SK-N-SH (cell line): Measurements from ENCODE around the gene TSPAN13. TPM values are rescaled to one million over a fixed set of nuclear protein-coding genes. Genes with fewer than 3 reads are reported as not detected.

Source experiments
- CTCF ChIA-PET: fragments of 300-600, 350-600 bp; formaldehyde crosslinking; extraction: SDS; loops from one replicate; lab custom pipeline; 2021; lab: Yijun Ruan, JAX
- POLR2A ChIA-PET: fragments of 350-600 bp; sonication (Branson Sonifier 250); formaldehyde crosslinking; extraction: SDS; loops from one replicate; lab custom pipeline; 2020; ENCODE audit warnings: antibody characterized with exemption, inconsistent platforms; lab: Yijun Ruan, JAX
- DNase-seq: peaks from one replicate; pipeline ENCODE4 v3.0.0; 2012
- H2AFZ ChIP-seq: fragments of 200-600 bp; sonication (generic); 2 replicates; pipeline ENCODE4 v1.8.1; 2016; ENCODE audit warnings: antibody characterized with exemption, mild to moderate bottlenecking, low read depth
- H3F3A ChIP-seq: fragments of 200-600 bp; sonication (generic); replicated peaks from 2 replicates; pipeline ENCODE3; 2016; ENCODE audit warnings: antibody characterized with exemption, mild to moderate bottlenecking; ENCODE audit not compliant: insufficient read depth
- H3K27ac ChIP-seq, 2 experiments: fragments of 200-500 bp in 1 of 2; fragments of 200-600 bp in 1 of 2; sonication (Bioruptor generic) in 1 of 2; sonication (generic), shearing (Covaris generic) in 1 of 2; 2 replicates each; pipeline versions ENCODE4 v1.5.1 to v1.6.1; 2014 to 2016; ENCODE audit warnings: low read depth in 2 of 2, inconsistent platforms in 1 of 2, low read length in 1 of 2, mild to moderate bottlenecking in 1 of 2, mixed read lengths in 1 of 2
- H3K27me3 ChIP-seq: fragments of 200-600 bp; sonication (generic), shearing (Covaris generic); 2 replicates; pipeline ENCODE4 v1.6.1; 2016; ENCODE audit warnings: mixed run types; ENCODE audit not compliant: insufficient read depth
- H3K36me3 ChIP-seq, 2 experiments: fragments of 200-500 bp in 1 of 2; fragments of 200-600 bp in 1 of 2; sonication (Bioruptor generic) in 1 of 2; sonication (generic) in 1 of 2; replicated peaks in 1 of 2; 2 replicates each; pipeline versions ENCODE3 to v1.5.1; 2014 to 2016; ENCODE audit warnings: low read length in 1 of 2, mild to moderate bottlenecking in 1 of 2; ENCODE audit not compliant: insufficient read depth in 2 of 2, control insufficient read depth in 1 of 2
- H3K4me1 ChIP-seq, 2 experiments: fragments of 200-500 bp in 1 of 2; fragments of 200-600 bp in 1 of 2; sonication (Bioruptor generic) in 1 of 2; sonication (generic), shearing (Covaris generic) in 1 of 2; 2 replicates each; pipeline versions ENCODE4 v1.5.1 to v1.6.1; 2014 to 2016; ENCODE audit warnings: low read depth in 1 of 2, low read length in 1 of 2, mixed run types in 1 of 2; ENCODE audit not compliant: insufficient read depth in 2 of 2, control insufficient read depth in 1 of 2
- H3K4me2 ChIP-seq: fragments of 200-600 bp; sonication (generic), shearing (Covaris generic); 2 replicates; pipeline ENCODE4 v1.6.1; 2017; ENCODE audit warnings: mixed run types
- H3K4me3 ChIP-seq, 2 experiments: fragments of 200-500 bp in 1 of 2; fragments of 200-600 bp in 1 of 2; sonication (Bioruptor generic) in 1 of 2; sonication (generic), shearing (Covaris generic) in 1 of 2; 2 replicates each; pipeline versions ENCODE4 v1.5.1 to v1.8.1; 2014 to 2016; ENCODE audit warnings: low read depth in 2 of 2, inconsistent platforms in 1 of 2, low read length in 1 of 2, mild to moderate bottlenecking in 1 of 2, mixed read lengths in 1 of 2, moderate library complexity in 1 of 2
- H3K79me2 ChIP-seq: fragments of 200-600 bp; sonication (generic); 2 replicates; pipeline ENCODE4 v1.8.1; 2017; ENCODE audit warnings: mild to moderate bottlenecking; ENCODE audit not compliant: insufficient read depth
- H3K9ac ChIP-seq: fragments of 200-600 bp; sonication (generic); 2 replicates; pipeline ENCODE4 v1.6.1; 2017; ENCODE audit warnings: mixed run types
- H3K9me2 ChIP-seq: fragments of 200-600 bp; sonication (generic); 2 replicates; pipeline ENCODE4 v1.6.1; 2017; ENCODE audit warnings: mixed run types
- H3K9me3 ChIP-seq: fragments of 200-600 bp; sonication (generic); 2 replicates; pipeline ENCODE4 v1.6.1; 2017; ENCODE audit warnings: mixed run types, mild to moderate bottlenecking, moderate library complexity
- H4K20me1 ChIP-seq: fragments of 200-600 bp; sonication (generic); 2 replicates; pipeline ENCODE4 v1.6.1; 2017; ENCODE audit warnings: mild to moderate bottlenecking, mixed run types; ENCODE audit not compliant: insufficient read depth
- CHD2 ChIP-seq: fragments of 150-350 bp; IDR thresholded peaks from 2 replicates; pipeline ENCODE4 v1.6.1; 2018; ENCODE audit warnings: low read length; ENCODE audit not compliant: partially characterized antibody
- FOXM1 ChIP-seq: IDR thresholded peaks from 2 replicates; pipeline ENCODE4 v1.4.0; 2012; ENCODE audit warnings: low read depth, mild to moderate bottlenecking
- GABPA ChIP-seq: IDR thresholded peaks from 2 replicates; pipeline ENCODE4 v1.4.0; 2012; ENCODE audit warnings: low read depth, mild to moderate bottlenecking
- GATA2 ChIP-seq: sonication (generic); formaldehyde crosslinking; IDR thresholded peaks from 2 replicates; pipeline ENCODE4 v1.5.0; 2020; ENCODE audit warnings: mild to moderate bottlenecking, missing genetic modification reagents
- IRF3 ChIP-seq: fragments of 150-350 bp; IDR thresholded peaks from 2 replicates; pipeline ENCODE4 v1.6.1; 2016; ENCODE audit warnings: mild to moderate bottlenecking, low read depth, low read length
- MAX ChIP-seq: IDR thresholded peaks from 2 replicates; pipeline ENCODE4 v1.4.0; 2012; ENCODE audit warnings: low read depth
- MEF2A ChIP-seq: IDR thresholded peaks from 2 replicates; pipeline ENCODE4 v1.4.0; 2012; ENCODE audit warnings: low read depth, borderline replicate concordance
- MXI1 ChIP-seq: IDR thresholded peaks from 2 replicates; pipeline ENCODE4 v1.6.1; 2012; ENCODE audit warnings: mild to moderate bottlenecking, low read depth, low read length, improper control_type of control experiment
- NFIC ChIP-seq: IDR thresholded peaks from 2 replicates; pipeline ENCODE4 v1.4.0; 2012; ENCODE audit warnings: borderline replicate concordance
- NRF1 ChIP-seq: IDR thresholded peaks from 2 replicates; pipeline ENCODE4 v1.6.1; 2012; ENCODE audit warnings: low read depth, mild to moderate bottlenecking, low read length
- RAD21 ChIP-seq: IDR thresholded peaks from 2 replicates; pipeline ENCODE4 v1.6.1; 2012; ENCODE audit warnings: mild to moderate bottlenecking, low read length
- RCOR1 ChIP-seq: fragments of 150-350 bp; IDR thresholded peaks from 2 replicates; pipeline ENCODE4 v1.6.1; 2017; ENCODE audit warnings: antibody characterized with exemption, low read length
- RFX5 ChIP-seq: IDR thresholded peaks from 2 replicates; pipeline ENCODE4 v1.6.1; 2012; ENCODE audit warnings: mild to moderate bottlenecking, improper control_type of control experiment, low read length
- SMC3 ChIP-seq: IDR thresholded peaks from 2 replicates; pipeline ENCODE4 v1.6.1; 2012; ENCODE audit warnings: low read depth, low read length, improper control_type of control experiment
- TAF1 ChIP-seq: IDR thresholded peaks from 2 replicates; pipeline ENCODE4 v1.6.1; 2012; ENCODE audit warnings: low read depth, mild to moderate bottlenecking, low read length, moderate library complexity, borderline replicate concordance
- USF1 ChIP-seq: IDR thresholded peaks from 2 replicates; pipeline ENCODE4 v1.4.0; 2012; ENCODE audit warnings: low read depth, borderline replicate concordance
- WGBS: methylation state at CpG from one replicate; pipeline ENCODE4 v1.1.6; 2017; ENCODE audit warnings: low lambda C conversion rate; 5-methylcytosine and 5-hydroxymethylcytosine counted together
- polyA plus RNA-seq, 3 experiments: library from polyadenylated mRNA; depleted of rRNA; stranded (reverse); fragments of >200 nt; gene quantifications; 2 replicates each; pipeline ENCODE4 v1.2.3, GENCODE V29; 2012
- TF ChIP-seq, protein P1 (sequence below): fragments of 200-600 bp; sonication (generic); IDR thresholded peaks from 2 replicates; pipeline ENCODE4 v1.6.1; 2017; ENCODE audit warnings: antibody characterized with exemption, mild to moderate bottlenecking, moderate library complexity

Gene TSPAN13
- polyA plus RNA-seq, 1 of the 3 experiments (the other 2 are of a cell fraction): 0.26 TPM

GRCh38 chr7:16726189-16726588 is 27.4 kb upstream of the TSPAN13 start:
- 86% methylated on average over 2 of the region's 2 CpGs for WGBS
- CTCF ChIA-PET: interaction anchor here (2.8 kb wide), 1 partner anchor 192 kb away, joined by 8 read pairs; no protein-coding TSS in a partner anchor

GRCh38 chr7:16727736-16728135 is 25.8 kb upstream of the TSPAN13 start:
- Histone ChIP-seq H2AFZ (no peak overlapping the region), H3K27ac (no peak overlapping the region), H3K4me3 (no peak overlapping the region), H4K20me1 (no peaks in the 10 kb centered on the region)
- WGBS: 85% methylated on average over 4 of the region's 4 CpGs
- TF ChIP-seq MXI1 (no peak), NFIC (no peak), MEF2A (no peak), RCOR1 (no peak), CHD2 (no peak), SMC3 (no peak), IRF3 (no peak), RFX5 (no peak)
- TF ChIP-seq, all 33 proteins: peak for 0
- Histone ChIP-seq H3K4me1 (no peaks in the 10 kb centered on the region), H3F3A (no peaks in the 10 kb centered on the region), H3K9me3 (no peaks in the 10 kb centered on the region), H3K79me2 (no peaks in the 10 kb centered on the region), H3K9ac (no peak overlapping the region), H3K27me3 (no peaks in the 10 kb centered on the region), H3K9me2 (no peaks in the 10 kb centered on the region), H3K36me3 (no peaks in the 10 kb centered on the region), H3K4me2 (no peak overlapping the region)
- DNase-seq: no peak
- ChIA-PET POLR2A (no interaction called here), CTCF (interaction anchor here (1.2 to 2.8 kb wide), 2 partner anchors 11 to 190 kb away, joined by 5 to 8 read pairs; no protein-coding TSS in a partner anchor)

More at GRCh38 chr7:16726189-16726588, 27.4 kb upstream of the TSPAN13 start:
- POLR2A ChIA-PET: no interaction called here
- H3F3A ChIP-seq: no peaks in the 10 kb centered on the region
- no peak for DNase-seq
- no peaks in the 10 kb centered on the region for H3K27me3 ChIP-seq
- no peak overlapping the region for H3K9ac ChIP-seq
- no peak overlapping the region for H3K4me2 ChIP-seq
- H3K4me1 ChIP-seq: no peaks in the 10 kb centered on the region
- no peaks in the 10 kb centered on the region for H4K20me1 ChIP-seq
- H3K79me2 ChIP-seq: no peaks in the 10 kb centered on the region
- H2AFZ ChIP-seq: no peak overlapping the region
- no peak overlapping the region for H3K4me3 ChIP-seq
- no peaks in the 10 kb centered on the region for H3K36me3 ChIP-seq
- H3K27ac ChIP-seq: no peak overlapping the region
- no peaks in the 10 kb centered on the region for H3K9me2 ChIP-seq
- no peaks in the 10 kb centered on the region for H3K9me3 ChIP-seq
- no peak for TF ChIP-seq USF1
- TF ChIP-seq, all 33 proteins: peak for 0

- Histone ChIP-seq H3K36me3 (no peaks in the 10 kb centered on the region), H3K4me1 (no peaks in the 10 kb centered on the region), H3K27ac (no peak overlapping the region), H3K9ac (no peak overlapping the region), H3K4me3 (no peak overlapping the region), H3K9me3 (no peaks in the 10 kb centered on the region), H3K27me3 (no peaks in the 10 kb centered on the region), H3K79me2 (no peaks in the 10 kb centered on the region), H3K9me2 (no peaks in the 10 kb centered on the region), H3K4me2 (no peak overlapping the region), H2AFZ (no peak overlapping the region), H3F3A (no peaks in the 10 kb centered on the region), H4K20me1 (no peaks in the 10 kb centered on the region)
- 91% methylated on average over 10 of the region's 10 CpGs for WGBS
- no peak for TF ChIP-seq GATA2 (CRISPR knock-in tag)
- no peak for TF ChIP-seq USF1
- TF ChIP-seq TAF1: no peak
- no peak for TF ChIP-seq FOXM1
- TF ChIP-seq, protein P1, sequence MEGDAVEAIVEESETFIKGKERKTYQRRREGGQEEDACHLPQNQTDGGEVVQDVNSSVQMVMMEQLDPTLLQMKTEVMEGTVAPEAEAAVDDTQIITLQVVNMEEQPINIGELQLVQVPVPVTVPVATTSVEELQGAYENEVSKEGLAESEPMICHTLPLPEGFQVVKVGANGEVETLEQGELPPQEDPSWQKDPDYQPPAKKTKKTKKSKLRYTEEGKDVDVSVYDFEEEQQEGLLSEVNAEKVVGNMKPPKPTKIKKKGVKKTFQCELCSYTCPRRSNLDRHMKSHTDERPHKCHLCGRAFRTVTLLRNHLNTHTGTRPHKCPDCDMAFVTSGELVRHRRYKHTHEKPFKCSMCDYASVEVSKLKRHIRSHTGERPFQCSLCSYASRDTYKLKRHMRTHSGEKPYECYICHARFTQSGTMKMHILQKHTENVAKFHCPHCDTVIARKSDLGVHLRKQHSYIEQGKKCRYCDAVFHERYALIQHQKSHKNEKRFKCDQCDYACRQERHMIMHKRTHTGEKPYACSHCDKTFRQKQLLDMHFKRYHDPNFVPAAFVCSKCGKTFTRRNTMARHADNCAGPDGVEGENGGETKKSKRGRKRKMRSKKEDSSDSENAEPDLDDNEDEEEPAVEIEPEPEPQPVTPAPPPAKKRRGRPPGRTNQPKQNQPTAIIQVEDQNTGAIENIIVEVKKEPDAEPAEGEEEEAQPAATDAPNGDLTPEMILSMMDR: no peak
- no peak for TF ChIP-seq RAD21
- TF ChIP-seq NFIC: no peak
- TF ChIP-seq RCOR1: no peak
- TF ChIP-seq GABPA: no peak
- no peak for TF ChIP-seq MAX
- TF ChIP-seq NRF1: no peak
- DNase-seq: no peak
- CTCF ChIA-PET: interaction anchor here (0.8 to 2.8 kb wide), 4 partner anchors 10 to 189 kb away, joined by 3 to 8 read pairs (median 3); no protein-coding TSS in a partner anchor
- POLR2A ChIA-PET: no interaction called here
Measured at GRCh38 chr7:16728811-16729210, 24.7 kb upstream of the TSPAN13 start.
